Endothelial cell of umbilical vein (primary cell): ENCODE results near the gene XXYLT1. TPM values are rescaled to one million over a fixed set of nuclear protein-coding genes. Genes with fewer than 3 reads are reported as not detected.

Experiments
- BruUV-seq: library from RNA; stranded (reverse); fragments of 400-500 nt; replicated peaks from 2 replicates; lab custom pipeline; 2021; lab: Mats Ljungman, UMichigan
- CTCF ChIA-PET: fragments of 300-600, 350-600 bp; sonication (Branson Sonifier 250); formaldehyde crosslinking; loops from one replicate; lab custom pipeline; 2021; ENCODE audit warnings: antibody characterized with exemption, inconsistent platforms; lab: Charles Lee
- POLR2A ChIA-PET: fragments of 300-600, 350-600 bp; sonication (Branson Sonifier 250); formaldehyde crosslinking; loops from one replicate; lab custom pipeline; 2021; ENCODE audit warnings: antibody characterized with exemption, inconsistent platforms; lab: Charles Lee
- DNase-seq: peaks from one replicate; pipeline ENCODE4 v3.0.0-alpha.2; 2011; ENCODE audit warnings: low read depth, low spot score
- FAIRE-seq: peaks from 2 replicates; lab custom pipeline; 2011; peaks lifted over from hg19 to GRCh38; lab: Jason Lieb, UNC
- H2AFZ ChIP-seq: 2 replicates; pipeline ENCODE4 v1.6.0; 2012; ENCODE audit warnings: low read depth, low read length, control low read depth, inconsistent platforms
- H3K27ac ChIP-seq: 2 replicates; pipeline ENCODE4 v1.5.1; 2011; ENCODE audit warnings: low read depth, mild to moderate bottlenecking, control low read depth, low read length, moderate library complexity; ENCODE audit not compliant: insufficient read depth
- H3K27me3 ChIP-seq, 2 experiments: 2 replicates each; pipeline versions ENCODE4 v1.6.0 to v1.6.1; 2011; ENCODE audit warnings: low read length in 2 of 2, mixed read lengths in 1 of 2; ENCODE audit not compliant: control insufficient read depth in 2 of 2, insufficient read depth in 2 of 2
- H3K36me3 ChIP-seq, 2 experiments: 2 replicates in 1 of 2; 3 replicates in 1 of 2; pipeline ENCODE4 v1.5.1; 2011; ENCODE audit warnings: low read length in 2 of 2, mild to moderate bottlenecking in 1 of 2, moderate library complexity in 1 of 2; ENCODE audit not compliant: control insufficient read depth in 2 of 2, insufficient read depth in 2 of 2; ENCODE audit errors: extremely low read depth in 1 of 2
- H3K4me1 ChIP-seq: 3 replicates; pipeline ENCODE4 v1.5.1; 2011; ENCODE audit warnings: mild to moderate bottlenecking, low read length; ENCODE audit not compliant: control insufficient read depth, insufficient read depth; ENCODE audit errors: extremely low read depth
- H3K4me2 ChIP-seq: 2 replicates; pipeline ENCODE4 v1.6.1; 2011; ENCODE audit warnings: low read length, control low read depth, mixed read lengths; ENCODE audit not compliant: insufficient read depth
- H3K4me3 ChIP-seq, 3 experiments: fragments of 200-600 bp in 1 of 3; sonication (generic), shearing (Covaris generic) in 1 of 3; replicated peaks in 1 of 3; 2 replicates each; pipeline ENCODE4 v1.5.1; 2011 to 2016; ENCODE audit warnings: control low read depth in 3 of 3, low read length in 3 of 3, mild to moderate bottlenecking in 2 of 3, inconsistent platforms in 1 of 3, low read depth in 1 of 3, moderate library complexity in 1 of 3; ENCODE audit not compliant: insufficient read depth in 1 of 3
- H3K79me2 ChIP-seq: 2 replicates; pipeline ENCODE4 v1.6.0; 2012; ENCODE audit warnings: low read length, inconsistent platforms; ENCODE audit not compliant: control insufficient read depth, insufficient read depth
- H3K9ac ChIP-seq: replicated peaks from 2 replicates; pipeline ENCODE3; 2011; ENCODE audit warnings: low read length, control low read depth; ENCODE audit not compliant: insufficient read depth; ENCODE audit errors: extremely low read depth
- H3K9me1 ChIP-seq: replicated peaks from 3 replicates; pipeline ENCODE4 v1.6.0; 2011; ENCODE audit warnings: mild to moderate bottlenecking, low read length; ENCODE audit not compliant: control insufficient read depth, insufficient read depth; ENCODE audit errors: extremely low read depth
- H3K9me3 ChIP-seq: replicated peaks from 2 replicates; pipeline ENCODE4 v1.5.1; 2012; ENCODE audit warnings: low read length, inconsistent platforms; ENCODE audit not compliant: control insufficient read depth, insufficient read depth
- H4K20me1 ChIP-seq: replicated peaks from 2 replicates; pipeline ENCODE3; 2011; ENCODE audit warnings: mild to moderate bottlenecking, low read length; ENCODE audit not compliant: control insufficient read depth, insufficient read depth; ENCODE audit errors: extremely low read depth
- EZH2 ChIP-seq: IDR thresholded peaks from 2 replicates; pipeline ENCODE4 v1.6.1; 2012; ENCODE audit warnings: borderline replicate concordance, low read depth, mild to moderate bottlenecking, moderate library complexity, low read length, inconsistent platforms; ENCODE audit not compliant: severe bottlenecking
- FOS ChIP-seq: IDR thresholded peaks from 2 replicates; pipeline ENCODE4 v1.6.1; 2011; ENCODE audit warnings: mild to moderate bottlenecking, low read length, moderate library complexity, borderline replicate concordance; ENCODE audit not compliant: insufficient read depth
- GATA2 ChIP-seq: IDR thresholded peaks from 2 replicates; pipeline ENCODE4 v1.7.0; 2011; ENCODE audit warnings: low read depth, mild to moderate bottlenecking, moderate library complexity, mixed read lengths, low read length; ENCODE audit not compliant: insufficient read length, insufficient read depth
- JUN ChIP-seq: IDR thresholded peaks from 2 replicates; pipeline ENCODE4 v1.6.1; 2011; ENCODE audit warnings: borderline replicate concordance, low read depth; ENCODE audit not compliant: insufficient read length, insufficient read depth
- MYC ChIP-seq: IDR thresholded peaks from one replicate; pipeline ENCODE4 v1.6.1; 2011; ENCODE audit warnings: mild to moderate bottlenecking, low read depth, low read length
- POLR2A ChIP-seq: IDR thresholded peaks from 2 replicates; pipeline ENCODE4 v1.6.1; 2012; ENCODE audit warnings: low read depth, mild to moderate bottlenecking, control low read depth, low read length
- POLR2AphosphoS5 ChIP-seq: IDR thresholded peaks from 2 replicates; pipeline ENCODE4 v1.6.1; 2012; ENCODE audit warnings: low read depth, mild to moderate bottlenecking, control low read depth, low read length, moderate library complexity; ENCODE audit not compliant: insufficient read depth
- dilution Hi-C: fragments of 300-500 bp; cut with MboI; formaldehyde crosslinking; loops from one replicate; pipeline ENCODE4 v1.15.0; 2019; ENCODE audit warnings: low sequenced_read_pairs; ENCODE audit not compliant: extremely low pct_ligation_motif_present
- intact Hi-C: fragments of 100-400 bp; cut with micrococcal nuclease; formaldehyde crosslinking; loops from one replicate; pipeline ENCODE4 v1.10.0; 2022
- polyA plus RNA-seq, 4 experiments: library from polyadenylated mRNA; depleted of rRNA in 3 of 4; stranded (reverse) in 3 of 4; unstranded in 1 of 4; fragments of >200 nt; gene quantifications; 2 replicates each; pipeline versions ENCODE4 v1.2.1 to v1.2.3, GENCODE V29; 2011 to 2012; ENCODE audit warnings: missing spikeins in 1 of 4
- total RNA-seq: library from RNA; stranded (reverse); gene quantifications from 2 replicates; pipeline ENCODE4 v1.2.3, GENCODE V29; 2021
- TF ChIP-seq, protein P1 (sequence below), 2 donors: IDR thresholded peaks; 1 replicate in 1 of 2; 2 replicates in 1 of 2; pipeline ENCODE4 v1.5.1; 2011; ENCODE audit warnings: low read length in 2 of 2, mild to moderate bottlenecking in 2 of 2, moderate library complexity in 2 of 2, control low read depth in 1 of 2, inconsistent platforms in 1 of 2, low read depth in 1 of 2; ENCODE audit not compliant: insufficient read depth in 1 of 2; ENCODE audit errors: extremely low read depth in 1 of 2
- TF ChIP-seq, protein P2 (sequence below): IDR thresholded peaks from 2 replicates; pipeline ENCODE4 v1.6.1; 2011; ENCODE audit not compliant: insufficient read depth, insufficient read length

XXYLT1 gene
- total and polyA plus RNA-seq, 2 donors (not counting 3 experiments of a cell fraction or from before 2014, with no cell fraction given), result 54.4 to 78.1 TPM

DNA sequence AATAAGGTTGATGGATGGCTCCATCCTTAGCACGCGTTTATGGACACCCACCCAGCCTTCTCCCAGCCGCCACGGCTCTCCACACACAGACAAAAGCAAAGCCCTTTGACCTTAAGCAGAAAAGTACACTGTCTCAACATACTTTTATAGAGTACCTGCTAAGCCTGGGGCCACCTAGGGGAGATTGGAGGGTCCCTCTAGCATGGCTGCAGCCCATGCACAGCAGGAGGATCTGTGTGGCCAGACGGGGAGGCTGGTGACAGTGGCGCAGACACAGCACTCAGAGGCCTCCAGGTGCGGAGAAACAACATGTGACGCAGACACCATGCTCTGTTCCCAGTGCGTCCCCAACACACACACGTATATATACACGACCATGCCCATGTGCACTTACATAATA is 174.9 kb downstream of the XXYLT1 start:
- FAIRE-seq, result no peak
- CTCF ChIA-PET, result no interaction called here
- no peak for TF ChIP-seq GATA2
- no peak for TF ChIP-seq MYC
- TF ChIP-seq, protein P1, sequence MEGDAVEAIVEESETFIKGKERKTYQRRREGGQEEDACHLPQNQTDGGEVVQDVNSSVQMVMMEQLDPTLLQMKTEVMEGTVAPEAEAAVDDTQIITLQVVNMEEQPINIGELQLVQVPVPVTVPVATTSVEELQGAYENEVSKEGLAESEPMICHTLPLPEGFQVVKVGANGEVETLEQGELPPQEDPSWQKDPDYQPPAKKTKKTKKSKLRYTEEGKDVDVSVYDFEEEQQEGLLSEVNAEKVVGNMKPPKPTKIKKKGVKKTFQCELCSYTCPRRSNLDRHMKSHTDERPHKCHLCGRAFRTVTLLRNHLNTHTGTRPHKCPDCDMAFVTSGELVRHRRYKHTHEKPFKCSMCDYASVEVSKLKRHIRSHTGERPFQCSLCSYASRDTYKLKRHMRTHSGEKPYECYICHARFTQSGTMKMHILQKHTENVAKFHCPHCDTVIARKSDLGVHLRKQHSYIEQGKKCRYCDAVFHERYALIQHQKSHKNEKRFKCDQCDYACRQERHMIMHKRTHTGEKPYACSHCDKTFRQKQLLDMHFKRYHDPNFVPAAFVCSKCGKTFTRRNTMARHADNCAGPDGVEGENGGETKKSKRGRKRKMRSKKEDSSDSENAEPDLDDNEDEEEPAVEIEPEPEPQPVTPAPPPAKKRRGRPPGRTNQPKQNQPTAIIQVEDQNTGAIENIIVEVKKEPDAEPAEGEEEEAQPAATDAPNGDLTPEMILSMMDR (IDR thresholded peaks at IDR 0.05; ENCODE audit: extremely low read depth in 1 of 2, insufficient read depth in 1 of 2, low read depth in 1 of 2, low read length in 2 of 2), result no peak
- TF ChIP-seq JUN, result no peak
- no peak for TF ChIP-seq FOS
- TF ChIP-seq EZH2, result no peak
- TF ChIP-seq, protein P2, sequence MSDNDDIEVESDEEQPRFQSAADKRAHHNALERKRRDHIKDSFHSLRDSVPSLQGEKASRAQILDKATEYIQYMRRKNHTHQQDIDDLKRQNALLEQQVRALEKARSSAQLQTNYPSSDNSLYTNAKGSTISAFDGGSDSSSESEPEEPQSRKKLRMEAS, result no peak
- no peak for TF ChIP-seq POLR2A
- TF ChIP-seq POLR2AphosphoS5, result no peak

More for the DNA sequence above, 174.9 kb downstream of the XXYLT1 start:
- peaks cover 13% of the 10 kb centered on the region for H3K4me1 ChIP-seq
- H3K9me3 ChIP-seq, result no peaks in the 10 kb centered on the region
- POLR2A ChIA-PET, result no interaction called here
- H3K9ac ChIP-seq, result no peak overlapping the region
- no peak overlapping the region for H3K4me3 ChIP-seq
- no peak overlapping the region for H3K4me2 ChIP-seq
- intact Hi-C loops, result no loop called here
- dilution Hi-C loops, result no loop called here
- DNase-seq, result no peak
- no peaks in the 10 kb centered on the region for H3K79me2 ChIP-seq
- H3K36me3 ChIP-seq, result peaks cover 0 to 1% of the 10 kb centered on the region in 2 experiments
- no peaks in the 10 kb centered on the region for H4K20me1 ChIP-seq
- no peaks in the 10 kb centered on the region for H3K9me1 ChIP-seq
- H3K27me3 ChIP-seq, result no peaks in the 10 kb centered on the region
- BruUV-seq, result no TSS peak
- no peak overlapping the region for H3K27ac ChIP-seq
- H2AFZ ChIP-seq, result no peak overlapping the region
